BJ (cell line): ENCODE measurements around the gene CALD1. TPM values are rescaled to one million over a fixed set of nuclear protein-coding genes. Genes with fewer than 3 reads are reported as not detected.
A peak's percentile ranks its signal among the peaks of the same experiment; 100 is the strongest.

Source experiments
- CTCF ChIA-PET: fragments of 350-600 bp; formaldehyde crosslinking; extraction: SDS; loops from one replicate; lab custom pipeline; 2021; ENCODE audit warnings: antibody characterized with exemption, inconsistent platforms; lab: Yijun Ruan, JAX
- POLR2A ChIA-PET: fragments of 300-600 bp; sonication (Branson Sonifier 250); formaldehyde crosslinking; extraction: SDS; loops from one replicate; lab custom pipeline; 2021; ENCODE audit warnings: antibody characterized with exemption; lab: Charles Lee
- DNase-seq: peaks from one replicate; pipeline ENCODE4 v3.0.0-alpha.2; 2011; ENCODE audit warnings: low read depth
- H3K27me3 ChIP-seq: 2 replicates; pipeline ENCODE4 v1.6.0; 2011; ENCODE audit warnings: low read length; ENCODE audit not compliant: control insufficient read depth, insufficient read depth
- H3K36me3 ChIP-seq: 2 replicates; pipeline ENCODE4 v1.5.1; 2011; ENCODE audit warnings: low read length; ENCODE audit not compliant: control insufficient read depth, insufficient read depth
- H3K4me3 ChIP-seq: 2 replicates; pipeline ENCODE4 v1.5.1; 2011; ENCODE audit warnings: low read depth, mild to moderate bottlenecking, control low read depth, low read length
- CTCF ChIP-seq: IDR thresholded peaks from 2 replicates; pipeline ENCODE4 v1.5.1; 2011; ENCODE audit warnings: low read depth, mild to moderate bottlenecking, control low read depth, inconsistent platforms, low read length, moderate library complexity; ENCODE audit not compliant: insufficient read depth
- polyA plus RNA-seq: library from polyadenylated mRNA; depleted of rRNA; stranded (reverse); fragments of >200 nt; gene quantifications from 2 replicates; pipeline ENCODE4 v1.2.3, GENCODE V29; 2011

The CALD1 gene
- polyA plus RNA-seq, 1 experiment, result 1,629 TPM

- TF ChIP-seq CTCF, result no peak
- ChIA-PET POLR2A (no interaction called here), CTCF (interaction anchor here (1.0 kb wide), 1 partner anchor 28 kb away, joined by 3 read pairs; no protein-coding TSS in a partner anchor)
- Histone ChIP-seq H3K4me3 (no peak overlapping the region), H3K36me3 (peaks cover 3% of the 10 kb centered on the region), H3K27me3 (no peaks in the 10 kb centered on the region)
- no peak for DNase-seq
Observed at GRCh38 chr7:134922720-134923704, 143.6 kb downstream of the CALD1 start.

GRCh38 chr7:134925766-134926165 is 146.3 kb downstream of the CALD1 start:
- no peak overlapping the region for H3K4me3 ChIP-seq
- H3K27me3 ChIP-seq, result no peaks in the 10 kb centered on the region
- ChIA-PET POLR2A (no interaction called here), CTCF (no interaction called here)
- DNase-seq, result no peak
- TF ChIP-seq CTCF, result no peak
- H3K36me3 ChIP-seq, result peaks cover 6% of the 10 kb centered on the region

DNA sequence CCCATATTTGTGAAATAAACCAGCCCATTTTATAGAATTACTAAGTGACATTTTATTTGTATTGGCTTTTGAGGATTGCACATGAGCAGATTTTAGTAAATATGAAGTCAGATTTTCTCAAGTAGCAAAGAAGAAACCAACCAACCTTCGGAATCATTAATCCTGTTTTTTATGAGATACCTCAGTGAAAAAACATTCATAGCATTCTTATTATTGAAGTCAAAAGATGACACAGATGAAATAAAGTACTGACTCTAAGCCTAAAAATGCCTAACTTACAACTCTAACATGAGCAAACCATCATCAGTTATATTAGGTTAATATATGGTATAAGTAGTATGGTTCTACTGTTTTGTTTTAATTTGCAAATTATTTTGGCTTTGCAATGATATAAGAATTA is 147.0 kb downstream of the CALD1 start:
- Histone ChIP-seq H3K36me3 (peaks cover 6% of the 10 kb centered on the region), H3K4me3 (no peak overlapping the region), H3K27me3 (no peaks in the 10 kb centered on the region)
- CTCF ChIA-PET, result no interaction called here
- POLR2A ChIA-PET, result no interaction called here
- DNase-seq, result peak; percentile 34
- TF ChIP-seq CTCF, result no peak

DNA sequence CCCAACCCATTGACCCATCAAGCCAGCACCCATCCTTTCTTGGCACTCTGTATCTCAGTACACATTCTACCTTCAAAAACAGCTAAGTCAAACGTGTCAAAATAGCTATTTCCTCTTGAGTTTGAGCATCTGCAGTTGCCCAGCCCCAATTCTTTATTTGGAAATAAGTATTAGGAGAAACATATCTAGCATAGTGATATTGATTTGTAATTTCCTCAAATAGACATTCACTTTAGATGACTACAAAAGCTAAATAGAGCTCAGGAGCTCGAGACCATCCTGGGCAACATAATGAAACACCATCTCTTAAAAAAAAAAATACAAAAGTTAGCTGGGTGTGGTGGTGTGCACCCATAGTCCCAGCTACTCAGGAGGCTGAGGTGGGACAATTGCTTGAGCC is 147.6 kb downstream of the CALD1 start:
- Histone ChIP-seq H3K36me3 (peaks cover 8% of the 10 kb centered on the region), H3K4me3 (no peak overlapping the region), H3K27me3 (no peaks in the 10 kb centered on the region)
- no peak for TF ChIP-seq CTCF
- CTCF ChIA-PET, result interaction anchor here (0.6 kb wide), 1 partner anchor 171 kb away, joined by 3 read pairs; no protein-coding TSS in a partner anchor
- no peak for DNase-seq
- POLR2A ChIA-PET, result no interaction called here

DNA sequence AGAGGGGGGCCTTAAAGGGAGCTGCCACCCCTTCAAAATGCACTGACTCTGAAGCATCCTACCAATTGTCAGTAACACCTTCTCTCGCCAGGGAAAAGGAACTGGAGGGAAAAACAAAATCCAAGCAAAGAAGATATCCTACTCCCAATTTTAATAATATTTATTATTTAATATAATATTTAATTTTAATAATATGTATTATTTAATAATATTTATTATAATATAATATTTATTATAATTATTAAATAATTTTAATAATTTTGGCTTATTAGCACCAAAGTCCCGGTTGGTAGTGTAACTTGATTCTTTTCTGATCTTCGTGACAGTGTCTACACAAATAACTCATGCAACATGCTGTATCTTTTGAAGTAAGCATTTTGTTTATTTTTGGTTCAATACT is 148.3 kb downstream of the CALD1 start:
- POLR2A ChIA-PET, result no interaction called here
- Histone ChIP-seq H3K27me3 (no peaks in the 10 kb centered on the region), H3K4me3 (no peak overlapping the region), H3K36me3 (peaks cover 10% of the 10 kb centered on the region)
- CTCF ChIA-PET, result no interaction called here
- DNase-seq, result no peak
- TF ChIP-seq CTCF, result no peak
